ACHN (cell line): ENCODE results near the gene AREL1.
A peak's percentile ranks its signal among the peaks of the same experiment; 100 is the strongest.

ENCODE experiments used
- DNase-seq: peaks from one replicate; pipeline ENCODE4 v3.0.0-alpha.2; 2015
- in situ Hi-C: cut with HindIII; loops from 2 replicates; pipeline ENCODE4 v1.10.0; 2017; ENCODE audit warnings: low sequenced_read_pairs, low pct_ligation_motif_present, low pct_unique_long_range_greater_than_20kb

AREL1 gene

DNA sequence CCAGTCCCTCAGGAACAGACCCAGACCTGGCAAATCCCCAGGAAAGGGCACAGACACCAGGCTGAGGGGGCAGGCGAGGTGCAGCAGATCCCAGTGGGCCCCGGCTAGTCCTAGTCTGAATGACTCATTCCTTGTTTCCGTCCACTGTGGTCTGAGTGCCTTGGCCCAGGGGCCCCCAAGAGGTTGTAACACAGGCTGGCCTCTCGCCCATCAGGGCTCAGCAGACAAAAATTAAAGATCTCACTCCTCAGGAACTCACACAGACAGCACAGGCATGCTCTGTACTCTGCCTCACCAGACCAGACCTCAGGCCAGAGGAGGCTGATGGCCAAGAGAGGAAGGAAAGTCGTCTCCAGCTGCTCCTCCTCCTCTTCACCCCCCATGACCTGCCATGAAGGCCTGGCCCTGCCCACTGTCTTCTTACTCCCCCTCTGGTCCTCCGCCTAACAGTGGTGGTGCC, 93.2 kb downstream of the AREL1 start:
- in situ Hi-C loops, result no loop called here
- DNase-seq, result peak; percentile 97

DNA sequence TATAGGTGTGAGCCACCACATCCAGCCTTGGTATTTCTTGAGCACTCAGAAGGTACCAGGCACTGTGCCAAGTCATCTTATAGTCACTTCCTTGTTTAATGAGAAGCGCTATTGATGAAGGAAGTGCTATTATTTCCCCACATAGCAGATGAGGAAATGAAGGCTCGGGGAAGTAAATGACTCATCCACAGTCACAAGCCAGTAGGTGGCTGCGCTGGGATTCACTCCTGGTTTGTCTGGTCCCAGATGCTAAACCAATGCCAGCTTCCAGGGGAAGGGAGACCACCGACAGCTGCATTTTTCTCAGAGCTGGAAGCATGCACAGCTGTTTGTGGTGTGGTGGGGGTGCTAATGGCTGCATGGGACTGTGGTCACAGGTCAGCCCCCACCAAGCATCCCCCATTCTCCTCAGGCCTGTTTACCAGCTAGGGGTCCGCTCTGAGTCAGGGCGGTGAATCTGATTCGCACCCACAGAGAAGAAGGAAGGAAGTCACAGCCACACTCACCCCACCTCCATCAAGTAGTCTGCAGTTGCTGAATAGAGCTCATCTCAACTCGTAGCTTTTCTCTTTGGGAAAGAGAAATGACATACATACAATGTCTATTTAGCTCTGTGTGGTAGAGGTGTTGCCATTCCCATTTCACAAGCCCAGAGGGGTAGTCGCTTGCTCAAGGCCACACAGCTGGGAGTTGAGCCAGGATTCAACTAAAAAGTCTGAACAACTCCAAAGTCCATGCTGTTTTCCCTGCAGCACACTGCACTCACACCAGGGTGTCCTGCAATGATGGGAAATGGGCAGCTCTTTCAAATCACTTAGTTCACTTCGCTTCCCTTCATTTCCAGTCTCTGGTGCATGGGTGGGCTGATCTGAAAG, 94.6 kb downstream of the AREL1 start:
- in situ Hi-C loops, result no loop called here
- peak; percentile 60 for DNase-seq

DNA sequence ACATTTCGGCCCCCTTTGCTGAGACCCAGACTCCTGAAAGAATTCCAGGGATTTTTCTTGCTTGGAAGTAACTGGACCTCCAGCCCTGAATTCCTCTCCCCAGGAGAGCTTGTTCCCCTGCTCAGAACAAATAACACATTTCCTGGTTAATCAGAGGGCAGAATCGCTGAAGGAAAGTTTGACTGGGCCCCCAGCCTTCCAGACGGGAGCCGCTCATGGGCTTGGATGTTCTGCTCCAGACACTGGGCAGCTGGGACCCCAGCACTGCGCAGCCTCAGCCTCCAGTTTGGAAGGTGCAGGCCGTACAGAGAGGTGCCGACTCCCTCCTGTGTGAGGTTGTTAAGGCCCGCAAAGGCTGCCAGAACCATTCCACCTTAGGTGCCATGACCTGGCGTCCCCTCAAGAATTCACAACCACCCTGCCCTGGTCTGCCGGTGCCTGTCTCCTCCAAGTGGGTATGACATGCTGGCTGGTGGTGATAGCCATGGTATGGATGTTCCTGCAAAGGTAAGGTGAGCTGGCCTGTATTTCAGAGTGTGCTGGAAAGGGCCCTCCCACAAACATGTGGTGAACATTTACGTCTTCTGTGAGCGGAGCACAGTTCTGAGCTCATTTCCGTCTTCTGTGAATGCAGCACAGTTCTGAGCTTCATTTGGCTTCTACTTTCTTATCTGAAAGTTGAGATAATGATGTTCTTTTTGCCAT, 95.7 kb downstream of the AREL1 start:
- in situ Hi-C loops, result no loop called here
- peak; percentile 45 for DNase-seq

DNA sequence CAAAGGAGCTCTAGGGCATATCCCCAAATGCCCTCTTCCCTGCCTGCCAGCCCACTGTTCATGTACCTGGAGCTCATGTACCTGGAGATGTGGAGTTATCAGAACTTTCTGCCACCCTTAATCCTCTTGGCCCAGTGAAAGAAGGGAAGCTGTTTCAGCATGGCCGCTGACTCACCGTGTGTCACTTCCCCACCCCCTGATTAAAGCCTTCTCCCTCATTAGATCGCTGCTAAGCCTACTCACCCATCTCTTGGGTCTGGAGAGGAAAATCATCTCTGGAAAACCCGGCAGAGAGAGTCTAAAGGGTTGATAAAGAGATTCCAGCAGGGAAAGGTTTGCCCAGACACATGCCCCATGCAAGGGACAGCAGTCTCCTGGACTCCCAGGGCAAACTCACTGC, 96.4 kb downstream of the AREL1 start:
- in situ Hi-C loops, result no loop called here
- DNase-seq, result peak; percentile 76

DNA sequence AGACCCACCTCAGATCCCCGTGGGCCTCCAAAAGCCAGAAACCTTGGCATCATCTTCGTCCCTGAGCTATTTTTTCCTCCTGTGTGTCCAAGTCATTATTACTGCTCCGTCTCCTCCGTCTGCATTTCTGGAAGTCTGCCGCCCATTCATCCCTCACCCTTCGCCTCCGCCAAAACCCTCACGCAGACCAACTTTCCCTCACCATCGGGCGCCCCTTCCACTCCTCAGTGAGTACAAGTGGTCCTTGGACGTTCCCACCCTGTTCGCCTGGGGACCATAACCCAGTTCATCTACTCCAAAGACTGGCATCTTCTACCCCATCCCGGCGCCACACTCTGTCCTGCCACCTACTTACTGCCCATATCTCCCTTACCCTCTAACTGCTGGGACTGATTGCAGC, 97.1 kb downstream of the AREL1 start:
- in situ Hi-C loops, result no loop called here
- DNase-seq, result no peak

DNA sequence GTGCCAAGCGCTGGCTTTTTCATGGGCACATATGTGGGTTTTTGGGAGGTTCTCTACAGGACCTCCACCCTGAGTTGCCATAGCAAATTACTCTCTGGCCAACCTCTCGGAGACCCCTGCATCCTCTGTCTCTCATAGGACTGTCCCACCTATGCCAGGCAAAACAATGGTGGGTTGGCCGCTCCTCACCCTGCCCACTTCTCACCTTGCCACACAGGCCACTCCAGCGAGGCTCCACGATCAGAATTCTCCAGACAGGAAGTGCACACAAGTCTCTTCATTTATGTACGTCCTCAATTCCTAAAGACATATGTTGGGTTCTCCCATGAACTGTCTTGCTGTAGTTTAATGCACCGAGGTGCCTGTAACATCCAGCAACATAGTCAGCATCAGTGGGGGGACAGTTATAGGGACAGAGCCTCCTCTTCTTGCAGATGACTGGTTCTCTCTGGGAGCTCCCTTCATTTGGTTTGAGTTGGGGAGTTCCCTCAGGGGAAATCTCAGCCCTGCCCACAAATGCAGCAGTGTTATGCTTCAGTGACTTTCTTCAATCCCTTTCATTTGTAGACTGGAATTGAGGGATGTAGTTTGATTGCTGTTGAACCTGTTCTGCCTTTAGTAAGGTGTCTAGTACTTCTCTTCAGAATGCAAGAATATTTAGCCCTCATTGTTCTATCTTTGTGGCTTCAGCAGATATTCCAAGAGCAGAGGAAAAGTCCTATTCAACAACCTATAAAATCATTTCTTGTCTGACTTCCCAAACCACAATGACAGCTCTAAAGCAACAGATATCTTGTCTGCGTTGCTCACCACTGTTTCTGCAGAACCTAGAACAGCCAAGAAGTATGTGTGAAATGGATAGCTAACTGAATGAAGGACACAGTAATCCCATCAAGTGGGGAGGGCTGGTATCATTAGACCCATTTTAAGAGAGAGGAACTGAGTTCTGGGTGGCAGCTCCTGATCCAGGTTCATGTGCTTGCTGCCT, 98.1 kb downstream of the AREL1 start:
- in situ Hi-C loops, result no loop called here

DNA sequence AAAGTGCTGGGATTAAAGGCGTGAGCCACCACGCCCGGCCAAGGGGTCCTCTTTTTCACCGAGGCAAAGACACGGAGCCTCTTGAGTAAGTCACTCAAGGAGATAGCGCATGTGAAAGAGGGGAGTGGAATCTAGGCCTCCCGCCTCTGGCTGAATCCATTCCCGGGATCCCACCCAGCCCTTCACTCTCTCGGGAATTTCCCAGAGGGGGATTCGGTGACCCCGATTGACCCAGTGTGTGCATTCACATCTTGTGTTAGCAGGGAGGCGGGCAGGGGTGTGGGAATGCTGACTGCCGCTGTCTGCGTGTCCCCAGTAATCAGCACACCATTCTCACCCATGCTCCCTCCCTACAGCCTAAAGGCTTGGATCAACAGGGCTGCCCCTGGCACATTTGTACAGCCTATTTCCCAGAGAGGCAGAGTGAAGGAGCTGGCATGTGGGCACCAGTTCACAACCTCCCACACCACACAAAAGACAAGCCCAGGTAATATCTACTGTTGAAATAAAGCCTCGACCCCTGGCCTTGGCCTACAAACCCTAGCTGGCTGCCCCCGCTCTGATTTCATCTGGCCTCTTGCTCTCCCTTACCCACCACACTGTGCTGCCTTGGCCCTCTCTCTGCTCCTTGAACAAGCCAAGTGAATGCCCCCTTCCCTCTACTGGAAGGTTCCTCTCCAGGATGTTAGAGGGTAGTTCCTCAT, 99.5 kb downstream of the AREL1 start:
- DNase-seq, result no peak
- in situ Hi-C loops, result no loop called here

More for the DNA sequence above, 98.1 kb downstream of the AREL1 start:
- DNase-seq, result no peak

DNA sequence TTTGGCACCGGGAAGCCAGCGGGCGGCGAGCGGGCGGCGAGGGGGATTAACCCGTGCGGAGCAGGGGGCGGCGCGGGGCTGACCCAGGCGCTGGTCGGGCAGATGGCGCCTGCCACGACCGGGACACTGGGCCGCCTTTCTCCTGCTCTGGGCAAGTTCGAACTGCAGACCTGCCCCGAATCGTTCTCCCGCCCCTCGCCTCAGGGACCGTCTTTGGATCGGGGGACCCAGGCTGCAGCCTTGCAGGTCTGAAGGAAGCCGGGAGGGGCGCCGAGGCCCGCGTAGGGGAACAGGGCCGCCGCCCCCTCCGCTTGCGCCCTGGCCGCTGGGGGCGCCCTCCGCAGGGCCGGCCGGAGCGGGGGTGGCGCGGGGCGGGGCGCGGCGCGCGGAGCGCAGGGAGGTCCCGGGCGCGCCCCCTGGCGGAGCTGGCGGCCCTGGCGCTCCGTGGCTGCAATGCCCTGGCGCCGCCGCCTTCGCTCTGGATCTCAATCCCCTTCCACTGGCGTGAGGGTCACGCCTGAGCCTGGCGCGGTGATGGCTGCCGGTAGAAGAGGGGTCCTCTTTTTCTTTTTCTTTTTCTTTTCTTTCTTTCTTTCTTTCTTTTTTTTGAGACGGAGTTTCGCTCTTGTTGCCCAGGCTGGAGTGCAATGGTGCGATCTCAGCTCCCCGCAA, 100.4 kb downstream of the AREL1 start:
- peak; percentile 80 for DNase-seq
- in situ Hi-C loops, result no loop called here

DNA sequence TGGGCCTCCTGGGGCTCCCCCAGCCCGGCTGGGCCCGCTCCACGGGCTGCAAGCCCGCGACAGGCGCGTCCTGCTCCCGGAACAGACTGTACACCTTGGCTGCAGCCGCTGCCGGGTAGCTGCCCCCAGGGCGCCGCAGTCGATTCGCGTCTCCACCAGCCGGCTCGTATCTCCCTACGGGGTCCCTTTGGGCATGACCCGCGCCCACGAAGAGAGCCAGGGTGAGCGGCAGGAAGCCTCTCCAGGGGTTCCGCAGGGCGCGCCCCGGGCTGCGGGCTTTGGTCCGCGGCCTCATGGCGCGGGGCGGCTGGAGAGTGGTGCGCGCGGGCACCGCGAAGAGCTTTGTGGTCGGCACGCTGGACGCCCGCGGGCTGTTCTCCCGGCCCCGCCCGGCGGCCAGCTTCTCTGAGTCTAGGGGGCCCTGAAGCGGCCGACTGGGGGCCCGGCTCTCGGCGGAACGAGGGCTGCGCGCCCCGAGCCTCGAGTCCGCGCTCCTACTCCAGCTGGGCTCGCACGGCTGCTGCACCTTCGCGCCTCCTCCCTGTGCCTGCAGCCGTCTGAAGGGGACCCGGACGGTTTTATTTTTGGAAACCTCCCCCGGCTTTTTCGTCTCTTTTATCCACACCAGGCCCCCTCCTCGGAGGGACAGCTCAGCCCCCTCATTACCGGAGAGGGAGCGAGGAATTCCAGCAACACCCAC, 101.1 kb downstream of the AREL1 start, which contains the start of gene LTBP2:
Gene LTBP2 (minus strand): TSS at position 588 of the 700 bp plus-strand sequence. CDS start 293 bp downstream, at position 295.
- in situ Hi-C loops, result no loop called here
- DNase-seq, result no peak
